Ishikawa (cell line): ENCODE measurements around the gene MACROD2.

Experiments used
- CEBPB ChIP-seq: IDR thresholded peaks from 2 replicates; pipeline ENCODE4 v1.6.1; 2012
- CREB1 ChIP-seq: IDR thresholded peaks from 2 replicates; pipeline ENCODE4 v1.6.1; 2012; ENCODE audit warnings: low read depth
- EGR1 ChIP-seq: IDR thresholded peaks from 2 replicates; pipeline ENCODE4 v1.6.1; 2012
- EP300 ChIP-seq: IDR thresholded peaks from 2 replicates; pipeline ENCODE4 v1.6.1; 2012; ENCODE audit warnings: borderline replicate concordance
- FOXM1 ChIP-seq: IDR thresholded peaks from 2 replicates; pipeline ENCODE4 v1.6.1; 2012; ENCODE audit warnings: low read depth, borderline replicate concordance
- NFIC ChIP-seq: IDR thresholded peaks from 2 replicates; pipeline ENCODE4 v1.6.1; 2012
- RAD21 ChIP-seq: IDR thresholded peaks from 2 replicates; pipeline ENCODE4 v1.6.1; 2012; ENCODE audit warnings: low read depth
- TAF1 ChIP-seq: IDR thresholded peaks from 2 replicates; pipeline ENCODE4 v1.6.1; 2012; ENCODE audit warnings: low read depth, mild to moderate bottlenecking
- TCF12 ChIP-seq: IDR thresholded peaks from 2 replicates; pipeline ENCODE4 v1.6.1; 2012; ENCODE audit warnings: low read depth
- TEAD4 ChIP-seq: IDR thresholded peaks from 2 replicates; pipeline ENCODE4 v1.6.1; 2012
- USF1 ChIP-seq: IDR thresholded peaks from 2 replicates; pipeline ENCODE4 v1.6.1; 2012
- ZBTB7A ChIP-seq: IDR thresholded peaks from 2 replicates; pipeline ENCODE4 v1.6.1; 2012; ENCODE audit warnings: low read depth
- TF ChIP-seq, protein P1 (sequence below): IDR thresholded peaks from 2 replicates; pipeline ENCODE4 v1.6.1; 2012; ENCODE audit warnings: low read depth, mild to moderate bottlenecking
- TF ChIP-seq, protein P2 (sequence below): IDR thresholded peaks from 2 replicates; pipeline ENCODE4 v1.6.1; 2012

DNA sequence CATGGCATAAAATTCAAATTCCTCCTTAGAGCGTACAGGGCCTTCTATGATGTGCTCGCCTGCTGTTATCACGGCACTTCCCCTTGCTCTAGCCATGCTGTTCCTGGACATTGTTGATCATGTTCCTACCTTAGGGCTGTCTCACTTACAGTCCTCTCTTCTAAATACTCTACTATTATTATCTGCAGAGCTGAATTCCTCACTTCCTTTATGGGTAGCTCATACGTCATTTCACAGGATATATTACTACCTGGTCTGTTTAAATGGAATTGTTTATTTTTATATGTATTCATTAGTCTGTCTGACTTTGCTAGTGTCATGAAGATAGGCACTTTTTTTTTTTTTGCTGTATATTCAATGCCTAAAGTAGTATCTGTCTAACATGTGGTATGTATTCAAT is 436.8 kb downstream of the MACROD2 start:
- TF ChIP-seq EGR1 (no peak), FOXM1 (no peak), CREB1 (no peak), CEBPB (no peak), ZBTB7A (no peak), TCF12 (no peak), USF1 (no peak), RAD21 (no peak), TEAD4 (no peak), TAF1 (no peak), EP300 (no peak), NFIC (no peak)
- TF ChIP-seq, protein P1, sequence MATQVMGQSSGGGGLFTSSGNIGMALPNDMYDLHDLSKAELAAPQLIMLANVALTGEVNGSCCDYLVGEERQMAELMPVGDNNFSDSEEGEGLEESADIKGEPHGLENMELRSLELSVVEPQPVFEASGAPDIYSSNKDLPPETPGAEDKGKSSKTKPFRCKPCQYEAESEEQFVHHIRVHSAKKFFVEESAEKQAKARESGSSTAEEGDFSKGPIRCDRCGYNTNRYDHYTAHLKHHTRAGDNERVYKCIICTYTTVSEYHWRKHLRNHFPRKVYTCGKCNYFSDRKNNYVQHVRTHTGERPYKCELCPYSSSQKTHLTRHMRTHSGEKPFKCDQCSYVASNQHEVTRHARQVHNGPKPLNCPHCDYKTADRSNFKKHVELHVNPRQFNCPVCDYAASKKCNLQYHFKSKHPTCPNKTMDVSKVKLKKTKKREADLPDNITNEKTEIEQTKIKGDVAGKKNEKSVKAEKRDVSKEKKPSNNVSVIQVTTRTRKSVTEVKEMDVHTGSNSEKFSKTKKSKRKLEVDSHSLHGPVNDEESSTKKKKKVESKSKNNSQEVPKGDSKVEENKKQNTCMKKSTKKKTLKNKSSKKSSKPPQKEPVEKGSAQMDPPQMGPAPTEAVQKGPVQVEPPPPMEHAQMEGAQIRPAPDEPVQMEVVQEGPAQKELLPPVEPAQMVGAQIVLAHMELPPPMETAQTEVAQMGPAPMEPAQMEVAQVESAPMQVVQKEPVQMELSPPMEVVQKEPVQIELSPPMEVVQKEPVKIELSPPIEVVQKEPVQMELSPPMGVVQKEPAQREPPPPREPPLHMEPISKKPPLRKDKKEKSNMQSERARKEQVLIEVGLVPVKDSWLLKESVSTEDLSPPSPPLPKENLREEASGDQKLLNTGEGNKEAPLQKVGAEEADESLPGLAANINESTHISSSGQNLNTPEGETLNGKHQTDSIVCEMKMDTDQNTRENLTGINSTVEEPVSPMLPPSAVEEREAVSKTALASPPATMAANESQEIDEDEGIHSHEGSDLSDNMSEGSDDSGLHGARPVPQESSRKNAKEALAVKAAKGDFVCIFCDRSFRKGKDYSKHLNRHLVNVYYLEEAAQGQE, result no peak
- TF ChIP-seq, protein P2, sequence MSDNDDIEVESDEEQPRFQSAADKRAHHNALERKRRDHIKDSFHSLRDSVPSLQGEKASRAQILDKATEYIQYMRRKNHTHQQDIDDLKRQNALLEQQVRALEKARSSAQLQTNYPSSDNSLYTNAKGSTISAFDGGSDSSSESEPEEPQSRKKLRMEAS, result no peak
